Fibroblast of gingiva (primary cell): ENCODE measurements around the gene BCL11A.

Source experiments
- DNase-seq: peaks from one replicate; pipeline ENCODE4 v3.0.0-alpha.2; 2011; ENCODE audit warnings: low read depth

Gene BCL11A

DNA sequence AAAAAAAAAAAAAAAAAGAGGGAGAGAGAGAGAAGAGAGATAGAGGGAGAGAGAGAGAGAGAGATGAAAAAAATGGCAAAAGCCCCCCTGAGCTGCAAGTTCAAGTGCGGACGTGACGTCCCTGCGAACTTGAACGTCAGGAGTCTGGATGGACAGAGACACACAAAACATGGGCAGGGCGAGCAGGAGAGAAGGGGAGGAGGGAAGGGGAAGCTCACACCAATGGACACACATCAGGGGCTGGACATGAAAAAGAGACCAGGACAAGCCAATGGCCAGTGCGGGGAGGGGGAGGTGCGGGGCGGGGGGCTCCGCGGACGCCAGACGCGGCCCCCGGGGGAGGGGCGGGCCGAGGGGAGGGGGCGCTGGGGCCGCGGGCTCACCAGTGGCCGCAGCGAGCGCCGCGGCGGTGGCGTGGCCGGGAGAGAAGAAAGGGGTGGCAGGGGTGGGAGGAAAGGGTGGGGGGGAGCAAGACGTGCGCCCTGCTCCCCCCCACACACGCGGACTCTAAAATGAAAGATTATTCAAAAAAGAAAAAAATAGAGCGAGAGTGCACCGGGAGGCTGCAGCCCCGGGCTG is at the start of gene BCL11A:
Gene BCL11A, minus strand, starts transcription at position 160 of the 579 bp plus-strand sequence. CDS start 384 bp downstream, outside the sequence.
- peak; percentile 14 for DNase-seq

DNA sequence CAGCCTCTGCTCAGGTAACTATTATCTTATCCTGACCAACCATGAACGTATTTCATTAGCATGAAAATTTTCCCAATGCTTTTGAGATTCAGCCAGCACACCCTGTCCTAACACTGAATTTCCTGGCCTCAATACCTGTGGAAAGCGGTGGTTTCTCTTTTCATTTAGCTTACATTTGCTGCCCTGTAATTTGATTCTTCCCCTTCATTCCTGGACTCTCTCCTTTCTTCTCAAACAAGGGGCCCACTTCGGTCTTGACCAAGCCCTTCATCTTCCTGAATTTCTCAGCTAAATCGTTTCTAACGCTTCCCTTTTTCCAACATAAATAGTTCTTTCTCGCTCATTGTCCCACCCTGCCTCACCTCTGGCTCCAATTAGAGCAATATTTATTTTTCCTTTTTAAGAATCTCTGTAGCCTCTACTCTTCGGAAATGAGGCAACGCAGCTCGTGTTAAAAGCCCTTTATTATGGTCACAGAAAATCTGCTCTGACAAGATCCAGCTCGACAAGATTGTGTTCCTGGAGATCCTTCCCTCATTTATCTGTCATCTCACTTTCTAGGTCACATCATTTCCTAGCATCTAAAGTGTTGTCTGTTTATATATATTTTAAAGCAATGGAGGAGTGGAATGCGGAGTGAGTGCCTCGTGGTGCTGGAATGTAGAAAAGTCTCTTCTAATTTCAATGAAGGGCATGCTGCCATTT is 49.5 kb upstream of the BCL11A start:
- DNase-seq: no peak

DNA sequence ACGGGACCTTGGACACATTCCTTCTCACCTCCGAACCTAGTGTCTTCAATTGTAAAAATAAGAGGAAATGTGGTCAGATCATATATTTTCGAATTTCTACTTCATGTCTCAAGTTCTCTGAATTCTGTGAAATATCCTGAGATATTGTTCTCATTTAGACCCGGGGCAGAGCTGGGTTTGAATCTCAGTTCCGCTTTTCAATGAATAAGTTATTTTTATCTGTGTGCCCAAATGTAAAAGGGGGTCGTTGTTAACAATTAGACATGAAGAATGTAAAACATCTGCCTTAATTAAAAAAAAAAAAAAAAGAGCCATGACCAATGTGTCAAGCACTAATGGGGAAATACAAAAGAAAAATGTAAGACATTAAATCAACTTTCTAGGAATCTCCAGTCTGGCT is 48.9 kb upstream of the BCL11A start:
- DNase-seq: no peak

DNA sequence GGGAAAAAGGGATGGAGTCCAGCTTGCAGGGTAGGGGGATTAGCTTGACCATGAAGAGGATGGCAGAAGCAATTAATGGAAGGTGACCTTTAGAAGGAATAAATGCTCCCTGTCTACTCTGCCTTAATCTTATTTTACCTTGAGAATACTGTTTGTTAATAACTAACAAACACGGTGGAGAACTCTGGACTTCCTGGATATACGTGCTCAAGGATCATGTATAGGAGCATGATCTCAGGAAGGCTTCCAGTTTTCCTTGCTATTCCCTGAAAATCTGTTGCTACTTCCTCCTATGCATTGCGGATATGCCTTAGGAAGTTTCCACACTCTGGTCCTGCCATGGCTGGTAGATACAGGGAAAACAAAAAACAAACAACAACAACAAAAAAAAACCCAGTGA is 44.8 kb upstream of the BCL11A start:
- DNase-seq: no peak

DNA sequence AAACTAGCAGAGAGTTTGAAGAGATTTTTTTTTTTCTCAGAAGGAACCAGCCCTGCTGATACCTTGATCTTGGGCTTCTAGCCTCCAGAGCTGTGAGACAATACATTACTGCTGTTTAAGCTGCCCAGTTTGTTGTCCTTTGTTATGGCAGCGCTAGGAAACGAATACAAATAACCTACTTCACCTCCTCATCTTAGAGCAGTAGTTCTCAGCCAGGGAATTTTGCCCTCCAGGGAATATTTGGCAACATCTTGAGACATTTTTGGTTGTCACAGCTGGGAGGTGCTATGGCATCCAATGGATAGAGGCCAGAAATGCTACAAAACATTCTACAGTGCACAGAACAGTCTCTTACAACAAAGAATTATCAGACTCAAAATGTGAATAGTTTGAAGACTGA is 43.9 kb upstream of the BCL11A start:
- no peak for DNase-seq

DNA sequence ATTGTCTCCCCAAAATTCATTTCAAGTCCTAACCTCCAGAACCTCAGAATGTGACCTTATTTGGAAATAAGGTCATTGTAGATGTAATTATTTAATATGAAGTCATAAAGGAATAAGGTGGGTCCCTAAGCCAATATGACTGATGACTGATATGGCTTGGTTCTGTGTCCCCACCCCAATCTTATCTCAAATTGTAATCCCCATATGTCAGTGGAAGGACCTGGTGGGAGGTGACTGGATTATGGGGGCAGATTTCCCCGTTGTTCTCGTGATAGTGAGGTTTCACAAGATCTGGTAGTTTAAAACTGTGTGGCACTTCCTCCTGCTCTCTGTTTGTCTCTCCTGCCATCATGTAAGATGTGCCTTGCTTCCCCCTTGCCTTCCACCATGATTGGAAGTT is 43.0 kb upstream of the BCL11A start:
- DNase-seq: no peak

DNA sequence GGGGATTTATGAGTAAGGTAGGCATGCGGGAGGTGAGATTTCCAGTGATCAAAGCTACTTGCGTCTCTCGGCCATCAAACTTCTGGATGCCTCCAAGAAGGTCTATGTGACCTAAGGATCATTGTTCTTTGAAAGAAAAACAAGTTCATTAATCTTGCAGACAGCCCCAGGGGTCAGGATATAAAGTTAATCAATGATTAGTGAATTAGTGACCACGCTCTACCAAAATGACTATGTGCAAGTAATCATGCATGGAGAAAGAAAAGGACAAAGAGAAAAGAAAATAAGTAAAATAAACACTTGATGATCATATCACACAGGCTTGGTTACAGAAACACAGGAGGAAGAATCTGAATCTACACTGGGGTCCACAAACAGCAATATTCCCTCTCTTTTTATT is 42.5 kb upstream of the BCL11A start:
- DNase-seq: no peak

DNA sequence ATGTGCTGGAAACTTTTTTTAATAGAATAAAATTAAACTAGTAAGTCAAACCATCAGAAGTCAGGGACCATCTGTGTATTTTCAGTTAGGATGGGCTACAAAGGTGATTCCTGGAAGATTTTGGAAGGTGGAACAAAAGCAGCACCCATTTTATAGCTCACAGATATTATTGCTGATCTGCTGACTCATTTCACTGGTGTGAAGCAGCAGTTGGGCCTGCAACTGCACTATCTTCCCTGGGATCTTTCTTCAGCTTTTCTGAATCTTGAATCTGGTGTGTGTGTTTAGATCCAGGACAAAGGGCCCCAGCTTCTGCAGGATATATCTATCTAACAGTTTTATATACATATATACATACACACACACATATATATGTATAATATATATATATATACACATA is 35.6 kb upstream of the BCL11A start:
- DNase-seq: no peak

DNA sequence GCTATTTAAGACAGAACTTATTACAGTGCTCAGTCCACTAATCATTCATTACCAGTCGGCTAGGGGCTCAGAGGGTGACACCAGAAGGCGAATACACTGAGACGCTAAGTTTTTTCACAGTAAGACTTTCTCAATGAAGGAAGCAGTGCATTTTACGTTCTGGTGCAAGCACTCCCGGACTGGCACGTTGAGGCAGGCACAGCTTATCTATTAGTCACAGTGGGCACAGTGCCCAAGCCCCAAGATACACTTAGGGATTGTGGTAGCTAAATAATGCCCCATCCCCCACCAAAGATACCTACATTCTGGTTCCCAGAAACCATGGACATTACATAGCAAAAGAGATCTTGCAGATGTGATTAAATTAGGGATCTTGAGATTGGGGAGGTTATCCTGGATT is 32.6 kb upstream of the BCL11A start:
- no peak for DNase-seq

DNA sequence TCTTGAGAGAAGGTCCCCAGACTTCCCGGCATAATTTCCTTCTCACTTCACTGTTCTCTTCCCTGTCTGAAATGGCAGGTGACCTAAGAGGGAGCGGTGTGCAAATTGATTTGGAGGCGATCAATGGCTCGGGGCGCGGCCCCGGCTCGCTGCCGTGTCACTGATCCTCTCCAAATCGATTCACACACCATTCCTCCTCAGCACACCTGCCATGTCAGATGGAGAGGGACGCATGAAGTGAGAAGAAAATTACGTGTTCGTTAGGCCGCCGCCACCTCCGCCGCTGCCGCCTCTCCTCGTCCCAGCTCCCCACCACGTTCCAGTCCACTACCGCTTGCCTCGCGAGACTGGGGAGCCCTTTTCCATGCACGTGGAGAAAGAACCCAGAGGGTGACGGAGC is 31.8 kb upstream of the BCL11A start:
- no peak for DNase-seq

DNA sequence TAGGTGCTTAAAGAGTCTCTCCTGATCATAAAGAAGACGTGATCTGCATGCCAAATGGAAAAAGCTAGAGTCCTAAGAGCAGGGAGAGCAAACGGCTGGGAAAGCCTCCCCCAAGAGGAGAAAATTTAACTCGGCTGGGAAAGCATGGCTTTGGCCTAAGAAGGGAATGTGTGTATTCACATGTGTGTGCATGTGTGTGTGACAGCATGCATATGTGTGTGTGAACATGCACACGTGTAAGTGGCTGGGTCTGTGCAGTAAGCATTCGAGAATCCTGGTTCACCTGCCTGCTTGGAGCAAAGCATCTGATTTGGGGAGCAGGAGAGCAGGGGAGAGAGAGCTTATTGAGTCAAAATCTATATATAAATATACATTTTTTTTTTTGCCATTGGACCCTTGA is 30.1 kb upstream of the BCL11A start:
- DNase-seq: no peak

DNA sequence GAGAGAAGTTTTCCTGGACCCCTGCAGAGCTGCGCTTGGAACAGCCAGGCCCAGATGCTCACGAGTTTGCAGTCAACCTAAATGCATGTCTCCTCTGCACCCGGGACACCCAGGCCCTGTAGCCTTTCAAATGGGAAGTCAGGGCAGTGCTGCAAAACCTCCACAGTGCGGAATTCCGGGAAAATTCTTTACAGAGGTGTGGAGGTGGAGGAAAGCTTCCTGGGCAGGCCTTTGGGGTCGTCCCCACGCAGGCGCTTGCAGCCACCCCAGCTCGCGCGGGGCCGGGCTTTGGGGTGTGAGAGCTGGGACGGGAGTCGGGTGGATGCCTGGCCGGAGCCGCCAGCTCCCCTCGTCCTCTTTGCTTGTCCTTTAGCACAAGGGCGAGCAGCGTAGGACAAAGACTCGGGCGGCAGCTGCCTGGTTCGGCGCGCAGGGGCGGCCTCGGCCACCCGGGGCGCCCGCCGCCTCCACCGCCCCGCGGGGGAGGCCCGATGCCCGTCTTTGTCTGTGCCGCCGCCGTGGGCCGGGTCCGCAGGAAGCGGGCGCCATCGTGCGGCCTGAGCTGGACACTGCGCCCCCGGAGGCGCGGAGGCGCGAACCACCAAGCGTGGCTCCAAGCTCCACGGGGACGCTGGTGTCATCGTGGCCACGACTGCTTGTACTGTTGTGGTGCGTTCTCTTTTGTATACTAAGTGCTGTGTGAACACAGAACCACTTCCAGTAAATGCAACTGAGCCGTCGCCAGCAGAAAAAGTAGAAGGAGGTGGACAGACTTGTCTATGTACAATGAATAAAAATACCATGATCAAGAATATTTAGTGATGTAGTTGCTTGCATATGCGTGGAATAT is 28.2 kb upstream of the BCL11A start:
- DNase-seq: peak; percentile 17

DNA sequence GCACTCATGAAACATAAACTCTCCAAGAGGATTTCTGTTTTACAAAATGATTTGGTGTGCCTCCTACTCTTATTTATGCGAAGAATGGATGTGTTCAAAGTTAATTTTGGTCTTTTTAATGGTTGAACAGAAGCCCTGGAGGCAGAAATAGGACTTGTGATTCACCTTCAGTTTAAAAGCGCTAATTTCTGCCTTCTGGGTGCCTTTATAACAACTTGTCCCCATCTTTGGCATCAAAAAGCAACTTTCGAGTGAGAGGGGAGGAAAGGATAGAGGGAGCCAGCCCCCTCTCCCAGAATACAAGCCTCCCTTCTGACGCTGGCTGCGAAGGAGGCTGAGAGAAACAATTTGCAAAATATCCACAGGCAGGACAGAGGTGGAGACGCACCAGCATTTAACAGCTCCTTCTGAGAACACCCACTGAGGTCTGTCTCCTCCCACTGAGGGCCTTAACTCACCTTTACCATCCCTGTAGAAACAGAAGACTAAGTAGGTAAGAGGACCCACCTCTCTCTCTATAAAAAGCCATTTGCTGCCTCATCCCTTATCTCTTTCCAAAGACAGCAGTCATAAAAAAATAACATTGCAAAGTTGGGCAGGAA is 24.3 kb upstream of the BCL11A start:
- DNase-seq: no peak

DNA sequence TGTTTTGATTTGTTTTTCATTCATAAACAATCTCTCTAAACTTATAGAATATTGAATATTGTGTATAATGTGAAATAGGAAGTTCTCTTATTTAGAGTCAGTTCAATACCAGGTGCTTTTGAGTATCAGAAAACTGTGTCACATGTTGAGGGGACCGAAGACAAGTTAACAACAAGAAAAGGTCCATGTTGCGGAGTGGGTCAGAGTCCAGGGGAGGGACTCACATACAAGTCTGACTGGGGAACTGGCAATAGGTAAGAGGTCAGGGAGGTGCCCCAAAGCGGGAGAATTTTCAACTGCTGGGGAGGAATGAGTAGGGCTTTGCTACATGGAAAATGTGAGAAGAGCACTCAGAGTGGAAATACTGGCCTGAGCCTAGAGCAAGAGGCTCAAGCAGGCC is 19.8 kb upstream of the BCL11A start:
- no peak for DNase-seq

DNA sequence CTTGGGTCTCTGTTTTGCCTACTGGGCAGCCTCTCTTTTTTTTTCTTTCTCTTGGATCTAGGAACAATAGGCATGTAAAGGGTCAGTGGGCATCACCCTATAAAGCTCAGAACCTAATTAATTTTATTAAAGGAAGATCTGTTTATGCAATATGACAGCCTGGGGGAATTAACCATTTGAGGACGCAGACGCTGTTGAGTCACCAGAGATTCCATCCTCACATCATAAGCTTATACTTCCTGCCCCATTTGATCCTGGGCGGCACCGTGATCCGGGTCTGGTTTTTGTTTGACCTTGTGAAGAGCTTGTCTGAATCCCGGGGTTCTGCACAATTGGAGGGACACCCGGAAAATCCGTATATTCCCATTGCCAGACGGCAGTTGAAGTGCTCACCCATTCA is 16.8 kb upstream of the BCL11A start:
- DNase-seq: no peak

DNA sequence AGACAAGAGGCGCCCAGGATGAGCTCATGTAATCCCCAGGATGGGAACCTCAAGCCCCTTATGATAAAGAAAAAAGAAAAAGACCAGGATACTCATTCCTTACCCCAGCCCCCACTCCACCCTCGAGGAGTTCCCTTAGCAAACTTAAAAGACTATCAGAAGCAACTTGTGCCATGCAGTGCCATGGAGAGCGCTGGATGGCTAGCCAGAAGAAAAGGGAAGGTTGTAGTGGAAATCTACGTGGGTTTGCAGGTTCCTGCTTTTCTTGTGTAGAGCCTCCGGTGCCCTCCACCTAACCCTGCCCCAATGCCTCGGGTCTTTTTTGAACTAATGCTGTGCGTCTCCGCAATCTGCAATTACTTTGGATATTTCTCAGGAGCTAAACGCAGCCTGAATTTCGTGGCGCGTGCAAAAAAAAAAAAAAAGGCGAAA is 16.2 kb upstream of the BCL11A start:
- DNase-seq: no peak

DNA sequence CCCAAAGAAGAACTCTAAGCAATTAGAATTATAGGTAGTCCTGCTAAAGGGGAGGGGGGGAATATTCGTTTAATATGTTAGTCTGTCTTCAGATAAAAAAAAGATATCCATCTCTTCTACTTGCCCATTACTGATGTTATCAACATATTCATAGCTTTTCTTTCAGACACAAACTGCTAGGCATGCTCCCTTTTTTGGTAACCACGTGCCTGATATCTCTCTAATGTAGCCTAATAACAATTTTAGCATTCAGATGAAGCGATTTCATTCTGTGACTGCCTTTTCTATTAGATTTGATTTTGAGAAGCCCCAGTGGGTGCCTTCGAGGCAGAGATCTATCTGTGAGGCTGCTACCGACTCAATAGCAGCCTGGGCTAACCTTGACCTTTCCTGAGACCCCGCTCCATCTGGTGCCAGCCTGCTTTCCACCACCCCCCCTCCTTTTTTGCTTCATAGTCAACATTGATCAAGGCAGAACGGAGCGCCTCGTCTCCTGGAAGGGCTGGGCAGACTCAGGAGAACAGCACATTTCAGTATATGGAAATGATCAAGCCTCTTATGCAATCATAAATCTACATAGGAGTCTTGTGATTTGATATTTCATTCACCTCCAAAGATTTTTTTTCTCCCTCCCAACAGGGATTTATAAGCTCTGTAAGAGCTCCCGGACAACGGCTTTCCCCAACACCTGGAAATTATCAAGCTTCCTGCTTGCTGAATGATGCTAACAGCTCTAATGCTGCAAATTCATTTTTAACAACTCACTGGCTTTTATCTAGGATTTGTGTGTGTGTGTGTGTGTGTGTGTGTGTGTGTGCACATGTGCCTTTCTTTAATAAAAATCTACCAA is 14.7 kb upstream of the BCL11A start:
- no peak for DNase-seq

DNA sequence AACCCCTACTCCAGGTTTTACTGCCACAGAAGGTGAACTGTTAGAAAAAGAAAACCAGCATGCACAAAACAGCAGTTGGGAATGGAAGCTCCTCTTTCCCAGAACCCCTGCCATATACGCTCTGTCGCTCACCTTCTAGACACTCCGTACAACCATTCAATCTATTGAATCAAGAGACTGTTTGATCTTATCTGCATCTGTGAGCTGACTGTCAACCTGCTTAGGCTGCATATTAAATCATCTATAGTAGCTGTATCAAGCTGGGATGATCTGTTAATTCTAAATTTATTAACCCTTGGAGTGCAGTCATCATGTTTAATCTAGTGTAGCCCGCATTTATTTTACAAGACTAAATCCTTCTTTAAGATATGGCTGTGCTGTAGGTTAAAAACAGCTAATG is 13.6 kb upstream of the BCL11A start:
- no peak for DNase-seq

DNA sequence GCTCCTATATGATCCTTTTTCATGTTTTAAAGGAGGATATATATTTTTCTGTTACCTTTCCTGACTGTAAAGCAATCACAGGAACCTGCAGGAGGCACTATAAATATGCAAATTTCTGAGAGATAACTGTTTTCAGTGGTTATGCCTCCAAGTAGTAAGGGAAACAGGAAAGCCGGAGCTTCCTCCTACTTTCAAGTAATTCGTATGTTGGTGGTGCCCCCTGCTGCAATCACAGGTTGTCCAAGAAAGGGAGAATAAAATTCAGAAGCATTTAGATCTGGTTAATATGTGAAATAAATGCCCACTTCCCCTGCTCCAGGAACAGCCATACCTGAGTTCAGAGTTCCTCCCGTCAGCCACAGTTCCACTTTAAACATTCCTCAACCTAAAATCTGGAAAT is 12.0 kb upstream of the BCL11A start:
- DNase-seq: no peak

DNA sequence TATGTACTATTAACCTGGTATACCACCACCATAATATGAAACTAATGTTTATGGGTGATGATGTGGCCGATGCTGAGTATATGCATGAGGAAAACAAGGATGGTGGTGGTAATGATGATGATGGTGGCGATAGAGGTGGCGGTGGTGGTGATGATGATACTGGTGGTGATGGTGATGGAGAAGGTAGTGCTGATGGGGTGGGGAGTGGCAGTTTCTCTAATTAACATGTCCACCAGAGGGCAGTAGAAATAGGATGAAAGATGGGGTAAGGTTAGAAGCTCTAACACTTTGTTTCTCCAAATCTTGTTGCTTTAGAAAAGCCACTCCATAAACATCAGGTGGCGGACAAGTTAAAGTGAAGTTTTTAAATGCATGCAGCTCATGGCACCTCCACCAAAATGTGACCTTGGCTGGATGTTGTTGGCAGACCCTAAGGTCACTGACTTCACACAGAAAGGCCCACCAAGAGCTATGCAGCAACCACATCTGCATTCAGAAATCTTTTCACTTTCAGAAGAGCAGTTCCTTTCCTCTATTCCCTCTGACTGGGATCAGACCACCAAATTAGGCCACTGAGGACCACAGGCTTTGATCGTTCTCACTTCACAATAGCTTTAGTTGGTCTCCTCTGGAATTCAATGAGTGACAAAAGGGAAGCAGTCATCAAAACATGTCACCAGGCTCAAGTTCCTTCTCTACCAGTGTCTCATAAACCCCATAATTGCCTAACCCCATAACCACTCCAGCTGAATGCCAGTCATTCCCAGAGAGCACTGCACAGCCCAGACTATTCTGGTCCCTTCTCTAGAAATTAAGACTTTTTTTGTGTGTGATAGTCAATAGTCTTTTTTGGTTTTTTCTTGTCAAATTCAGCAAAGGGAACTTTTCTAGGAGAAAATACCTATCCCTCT is 7.5 kb upstream of the BCL11A start:
- no peak for DNase-seq

DNA sequence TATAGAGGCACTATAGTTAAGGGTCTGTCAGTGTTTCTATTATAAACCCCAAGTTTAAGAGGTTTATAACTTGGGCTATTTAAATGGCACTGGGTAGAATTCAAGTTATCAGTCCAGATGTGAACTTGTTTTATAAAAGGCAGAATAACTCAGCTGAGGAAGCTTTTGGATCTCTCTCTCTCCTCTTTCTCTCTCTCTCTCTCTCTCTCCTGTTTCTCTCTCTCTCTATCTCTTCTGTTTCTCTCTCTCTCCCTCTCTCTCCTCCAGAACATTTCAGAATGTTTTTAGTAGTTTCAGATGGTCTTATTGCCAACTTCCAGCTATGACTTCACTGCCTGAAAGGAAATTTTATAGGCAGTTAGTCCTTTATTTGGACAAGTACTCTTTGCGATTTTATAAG is 6.4 kb upstream of the BCL11A start:
- no peak for DNase-seq
